KG1 (cell line): ENCODE data around the gene DPRX.

Source experiments
- DNase-seq: peaks from one replicate; lab custom pipeline; 2025; lab: John Stamatoyannopoulos, UW

DPRX gene, protein sequence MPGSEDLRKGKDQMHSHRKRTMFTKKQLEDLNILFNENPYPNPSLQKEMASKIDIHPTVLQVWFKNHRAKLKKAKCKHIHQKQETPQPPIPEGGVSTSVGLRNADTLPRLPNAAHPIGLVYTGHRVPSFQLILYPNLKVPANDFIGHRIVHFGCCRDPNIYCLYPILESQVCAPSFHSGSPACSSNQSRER

DNA sequence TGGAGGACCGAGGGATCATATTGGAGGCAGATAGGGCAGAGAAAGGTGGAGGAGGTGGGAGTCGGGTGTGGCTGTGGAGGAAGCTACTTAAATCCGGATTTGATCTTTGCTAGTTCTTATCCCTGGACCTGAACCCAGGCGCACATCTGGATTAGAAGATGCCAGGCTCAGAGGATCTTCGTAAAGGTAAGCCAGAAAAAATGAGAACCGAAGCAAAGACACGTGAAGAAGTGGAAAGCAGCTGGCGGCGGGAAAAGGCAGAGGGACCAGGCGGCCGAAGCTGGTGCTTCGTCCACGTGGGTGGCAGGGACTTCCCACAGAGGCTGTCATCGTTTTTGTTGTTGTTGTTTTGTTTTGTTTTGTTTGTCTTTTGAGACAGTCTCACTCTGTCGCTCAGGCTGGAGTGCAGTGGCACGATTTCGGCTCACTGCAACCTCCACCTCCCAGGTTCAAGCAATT lies at the start of gene DPRX:
Gene DPRX, plus strand, starts transcription at position 51 of the 459 bp plus-strand sequence. Its CDS starts 108 bp downstream, at position 159.
- DNase-seq, result no peak

DNA sequence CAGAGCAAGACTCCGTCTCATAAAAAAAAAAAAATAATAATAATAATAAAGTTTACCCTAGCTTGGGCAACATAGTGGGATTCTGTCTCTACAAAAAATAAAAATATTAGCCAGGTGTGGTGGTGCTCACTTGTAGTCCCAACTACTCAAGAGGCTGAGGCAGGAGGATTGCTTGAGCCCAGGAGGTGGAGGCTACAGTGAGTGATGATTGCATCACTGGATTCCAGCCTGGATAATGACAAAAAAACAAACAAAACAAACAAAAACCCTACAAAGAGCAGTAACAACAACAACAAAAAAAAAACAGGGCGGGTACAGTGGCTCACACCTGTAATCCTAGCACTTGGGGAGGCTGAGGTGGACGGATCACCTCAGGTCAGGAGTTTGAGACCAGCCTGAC lies 48.6 kb upstream of the DPRX start:
- no peak for DNase-seq

DNA sequence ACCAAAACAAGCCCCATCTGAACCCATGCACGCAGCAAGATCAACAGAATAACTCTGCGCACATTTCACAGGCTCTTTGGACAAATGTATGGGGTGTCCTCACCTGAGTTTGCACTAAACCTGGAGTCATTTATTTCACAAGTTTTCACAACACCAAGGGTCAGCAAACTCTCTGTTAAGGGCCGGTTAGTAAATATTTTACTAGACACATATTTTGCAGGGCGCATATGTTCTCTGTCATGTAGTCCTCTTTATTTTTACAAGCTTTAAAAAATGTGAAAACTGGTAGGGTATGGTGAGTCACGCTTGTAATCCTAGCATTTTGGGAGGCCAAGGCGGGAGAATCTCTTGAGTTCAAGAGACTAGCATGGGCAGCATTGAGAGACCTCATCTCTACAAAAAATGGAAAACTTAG lies 45.5 kb upstream of the DPRX start:
- DNase-seq, result no peak

DNA sequence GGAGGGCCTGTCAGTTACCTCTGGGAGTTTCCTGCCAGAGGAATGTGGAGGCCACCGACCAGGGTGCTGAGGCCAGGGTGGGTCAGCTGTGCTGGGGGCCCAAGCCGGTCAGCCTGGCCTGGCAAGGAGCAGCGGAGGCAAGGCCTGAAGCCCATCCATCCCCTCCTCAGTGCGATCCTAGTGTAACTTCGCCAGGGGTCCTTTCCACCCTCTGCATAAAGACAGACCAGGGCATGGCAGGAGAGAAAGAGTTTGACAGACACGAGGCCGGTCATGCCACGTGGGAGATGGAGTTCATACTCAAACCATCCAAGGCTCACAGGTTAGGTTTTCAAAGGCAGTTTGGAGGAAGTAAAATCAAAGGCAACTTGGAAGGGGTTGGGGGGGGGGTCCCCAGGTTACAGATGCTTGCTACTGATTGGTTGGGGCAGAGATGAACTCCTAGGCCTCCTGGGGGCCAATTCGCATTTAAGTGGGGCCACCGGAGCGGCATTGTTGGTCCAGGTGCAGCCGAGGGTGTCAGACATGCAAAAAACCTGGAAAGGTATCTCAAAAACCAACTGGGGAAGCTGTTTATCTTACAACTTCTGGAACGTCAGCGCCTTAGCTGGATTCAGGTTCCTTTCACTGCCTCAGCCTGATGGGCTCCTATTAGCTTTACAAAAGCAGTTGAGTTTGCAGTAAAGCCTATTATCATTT lies 36.8 kb upstream of the DPRX start:
- no peak for DNase-seq

DNA sequence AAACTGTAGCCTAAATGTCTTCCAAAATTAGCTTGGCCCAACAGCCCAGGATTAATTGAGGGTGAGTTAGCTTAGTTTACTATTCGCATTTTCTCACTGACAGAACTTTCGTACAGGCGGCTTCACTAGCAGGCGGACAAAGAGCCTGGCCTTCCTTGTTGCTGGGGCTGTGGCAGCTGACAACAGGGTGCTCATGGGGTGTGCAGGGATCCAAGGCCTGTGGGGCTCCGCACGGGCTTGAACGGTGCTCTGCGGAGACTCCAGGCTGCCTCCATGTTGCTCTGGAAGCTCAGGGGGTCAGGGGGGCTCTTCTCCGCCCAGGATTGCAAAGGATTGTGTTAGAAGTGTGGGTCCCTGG lies 36.3 kb upstream of the DPRX start:
- no peak for DNase-seq

DNA sequence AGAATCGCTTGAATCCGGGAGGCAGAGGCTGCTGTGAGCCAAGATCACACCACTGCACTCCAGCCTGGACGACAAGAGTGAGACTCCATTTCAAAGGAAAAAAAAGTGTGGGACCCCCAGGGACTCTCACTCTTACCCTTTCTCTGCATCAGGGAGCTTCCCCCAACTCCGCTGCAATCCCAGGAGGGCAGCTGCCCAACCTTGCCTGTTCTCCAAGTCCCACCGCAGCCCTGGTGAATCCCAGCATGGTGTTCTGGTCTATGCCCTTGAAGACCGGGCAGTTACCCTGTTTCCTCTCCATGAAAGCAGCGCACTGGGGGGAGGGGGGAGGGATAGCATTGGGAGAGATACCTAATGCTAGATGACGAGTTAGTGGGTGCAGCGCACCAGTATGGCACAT lies 35.7 kb upstream of the DPRX start:
- DNase-seq, result no peak

DNA sequence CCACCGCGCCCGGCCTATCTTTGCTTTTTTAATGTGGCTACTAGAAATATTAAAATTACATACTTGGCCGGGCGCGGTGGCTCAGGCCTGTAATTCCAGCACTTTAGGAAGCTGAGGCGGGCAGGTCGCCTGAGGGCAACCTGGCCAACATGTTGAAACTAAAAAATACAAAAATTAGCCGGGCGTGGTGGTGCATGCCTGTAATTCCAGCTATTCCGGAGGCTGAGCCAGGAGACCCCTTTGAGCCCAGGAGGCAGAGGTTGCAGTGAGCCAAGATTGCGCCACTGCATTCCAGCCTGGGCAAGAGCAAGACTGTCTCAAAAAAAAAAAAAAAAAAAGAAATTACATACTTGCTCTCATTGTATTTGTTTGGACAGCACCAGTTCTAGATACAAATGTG lies 34.8 kb upstream of the DPRX start:
- DNase-seq, result no peak

DNA sequence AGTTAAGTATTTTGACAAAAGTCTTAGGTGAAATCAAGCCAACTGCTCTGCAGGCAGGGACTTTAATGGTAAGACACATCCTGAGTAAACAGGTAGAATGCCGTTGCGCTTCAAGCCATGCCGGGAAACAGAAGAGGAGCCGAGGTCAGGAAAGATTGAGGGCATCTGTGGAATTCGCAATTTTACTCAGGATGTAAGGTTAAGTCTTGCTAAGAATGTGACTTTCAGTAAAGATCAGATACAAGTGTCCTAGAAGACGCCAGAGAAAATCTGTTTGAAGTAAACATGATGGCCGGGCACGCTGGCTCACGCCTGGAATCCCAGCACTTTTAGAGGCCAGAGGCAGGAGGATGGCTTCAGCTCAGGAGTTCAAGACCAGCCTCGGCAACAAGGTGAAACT lies 33.4 kb upstream of the DPRX start:
- DNase-seq, result no peak

DNA sequence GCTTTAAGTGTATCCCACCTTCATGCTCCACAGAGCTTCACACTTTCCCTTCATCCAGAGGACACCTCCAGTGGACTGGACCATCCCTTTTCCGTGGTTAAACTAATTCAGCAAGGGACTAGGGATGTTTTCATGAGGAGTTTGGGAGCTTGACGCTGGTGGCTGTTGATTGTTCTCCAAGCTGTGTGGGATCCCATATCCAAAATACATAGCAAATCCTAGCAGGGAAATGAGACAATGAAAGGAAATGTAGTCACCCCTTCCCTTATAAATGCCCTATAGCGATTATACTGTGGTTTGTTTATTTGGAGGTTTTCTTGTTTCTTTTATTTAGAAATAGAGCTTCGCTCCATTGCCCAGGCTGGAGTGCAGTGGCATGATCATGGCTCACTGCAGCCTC lies 31.6 kb upstream of the DPRX start:
- DNase-seq, result no peak

DNA sequence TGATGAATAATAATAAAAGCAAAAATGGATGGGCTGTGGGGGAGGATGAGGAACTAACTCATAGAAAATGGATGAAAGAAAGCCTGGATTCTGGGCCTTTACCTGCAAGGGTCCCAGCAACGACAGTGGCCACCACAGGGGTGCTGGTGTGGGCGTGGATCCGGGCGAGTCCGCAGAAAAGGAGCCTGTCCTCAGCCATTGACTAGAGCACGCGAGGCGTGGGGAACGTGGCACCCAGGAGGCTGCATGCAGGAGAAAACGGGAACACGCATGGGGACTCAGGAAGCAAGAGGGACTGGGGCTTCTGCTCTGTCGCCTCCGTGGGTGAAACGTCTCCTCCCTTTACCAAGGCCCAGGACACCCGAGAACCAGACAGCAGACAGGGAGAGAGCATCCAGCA lies 25.8 kb upstream of the DPRX start:
- no peak for DNase-seq

DNA sequence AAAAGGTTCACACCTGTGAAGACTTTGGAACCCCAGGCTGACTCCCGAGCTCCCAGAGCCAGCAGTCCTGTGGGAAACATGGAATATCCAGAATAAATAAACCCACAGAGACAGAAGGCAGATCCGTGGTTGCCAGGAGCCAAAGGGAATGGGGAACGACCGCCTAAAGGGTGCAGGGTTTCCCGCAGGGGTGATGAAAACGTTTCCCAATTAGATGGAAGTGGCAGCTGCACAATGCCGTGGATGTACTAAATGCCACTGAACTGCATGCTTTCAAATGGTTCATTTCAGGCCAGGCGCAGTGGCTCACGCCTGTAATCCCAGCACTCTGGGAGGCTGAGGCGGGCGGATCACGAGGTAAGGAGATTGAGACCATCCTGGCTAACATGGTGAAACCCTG lies 23.4 kb upstream of the DPRX start:
- no peak for DNase-seq

DNA sequence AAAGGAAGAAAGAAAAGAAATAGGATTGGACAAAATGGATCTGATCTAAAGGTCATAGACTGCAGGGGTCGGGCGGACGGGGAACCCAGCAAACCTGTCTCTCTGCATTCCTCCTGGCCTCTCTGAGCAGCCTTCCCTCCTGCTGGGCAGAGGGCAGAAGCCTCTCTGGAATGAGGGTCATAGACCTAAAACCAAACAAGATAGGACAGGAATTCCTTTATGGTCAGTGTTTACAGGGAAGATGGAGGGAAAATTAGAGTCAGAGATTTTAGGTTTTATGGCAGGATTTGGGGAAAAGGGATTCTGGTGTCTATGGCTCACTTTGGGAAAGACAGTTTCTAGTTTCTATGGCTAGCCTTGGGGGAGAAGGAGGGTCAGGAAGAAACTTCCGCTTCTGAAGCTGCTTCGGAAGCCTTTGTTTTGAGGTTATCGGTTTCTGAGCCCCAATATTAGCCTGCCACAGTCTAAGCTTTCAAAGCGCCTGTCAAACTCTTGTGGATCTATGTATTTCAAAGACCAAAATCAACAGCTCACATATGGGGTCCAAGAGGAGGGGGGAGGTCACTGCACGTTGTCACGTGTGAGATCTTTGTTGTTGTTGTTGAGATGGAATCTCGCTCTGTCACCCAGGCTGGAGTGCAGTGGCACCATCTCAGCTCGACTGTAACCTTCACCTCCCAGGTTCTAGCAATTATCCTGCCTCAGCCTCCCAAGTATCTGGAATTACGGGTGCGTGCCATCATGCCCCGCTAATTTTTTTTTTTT lies 18.9 kb upstream of the DPRX start:
- DNase-seq, result no peak

DNA sequence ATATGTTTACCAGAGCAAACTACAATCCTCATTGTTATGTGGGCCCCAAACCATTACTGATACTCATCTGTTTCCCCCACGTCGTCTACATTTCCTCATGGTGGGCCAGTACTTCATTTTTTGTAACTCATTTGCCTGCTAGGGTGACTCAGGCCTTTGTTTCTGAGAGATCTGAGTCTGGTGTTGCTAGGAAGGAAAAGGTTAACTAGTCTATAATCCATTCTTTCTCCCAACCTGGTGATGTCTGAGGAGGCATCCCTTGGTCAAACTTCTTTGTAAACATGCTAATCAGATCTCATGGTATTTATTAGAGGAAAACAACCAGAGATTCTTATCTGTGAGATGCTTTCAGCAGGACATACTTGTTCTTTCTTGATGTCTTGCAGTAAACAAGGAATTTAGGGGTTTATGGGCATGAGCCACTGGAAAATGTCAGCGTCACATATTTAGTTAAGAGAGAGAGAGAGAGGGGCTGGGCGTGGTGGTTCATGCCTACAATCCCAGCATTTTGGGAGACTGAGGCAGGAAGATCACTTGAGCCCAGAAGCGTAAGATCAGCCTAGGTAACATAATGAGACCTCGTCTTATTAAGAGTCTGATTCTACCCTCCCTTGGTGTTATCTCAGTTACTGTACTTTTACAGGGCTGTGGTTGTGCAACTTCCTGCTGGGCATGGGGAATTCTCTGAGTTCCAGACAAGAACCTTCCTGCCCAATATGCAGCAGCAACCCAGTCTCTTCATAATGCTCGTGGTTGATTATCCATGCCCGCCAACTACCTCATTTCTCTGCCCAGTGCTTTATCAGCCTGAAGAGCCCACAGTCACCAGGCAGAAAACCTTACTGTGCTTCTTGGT lies 9.7 kb upstream of the DPRX start:
- no peak for DNase-seq

DNA sequence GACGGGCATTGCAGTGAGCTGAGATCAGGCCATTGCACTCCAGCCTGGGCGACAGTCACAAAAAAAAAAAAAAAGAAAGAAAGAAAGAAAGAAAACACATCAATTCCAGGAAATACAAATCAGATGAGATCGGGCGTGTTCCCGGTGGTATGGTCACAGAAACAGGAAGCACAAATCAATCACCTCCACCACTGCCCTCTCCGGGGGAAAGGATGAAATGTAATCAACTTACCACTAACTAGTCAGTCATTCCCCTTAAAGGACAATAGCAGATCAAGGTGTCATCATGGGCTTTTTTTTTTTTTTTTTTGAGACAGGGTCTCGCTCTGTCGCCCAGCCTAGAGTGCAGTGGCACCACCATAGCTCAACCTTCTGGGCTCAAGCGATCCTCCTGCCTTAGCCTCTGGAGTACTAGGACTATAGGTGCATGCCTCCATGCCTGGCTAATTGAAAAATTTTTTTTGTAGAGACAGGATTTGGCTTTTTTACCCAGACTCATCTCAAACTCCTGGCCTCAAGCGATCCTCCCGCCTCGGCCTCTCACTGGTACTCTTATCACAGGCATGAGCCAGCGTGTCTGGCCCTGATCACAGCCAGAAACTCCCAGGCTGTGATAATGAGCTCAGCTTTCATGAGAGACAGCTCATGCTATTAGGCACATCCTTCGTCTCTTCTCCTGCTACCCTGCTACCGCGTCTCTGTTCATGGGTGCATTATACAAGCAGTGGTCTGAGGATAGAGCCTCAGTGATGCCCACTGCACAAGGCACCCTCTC lies 6.8 kb upstream of the DPRX start:
- DNase-seq, result no peak

DNA sequence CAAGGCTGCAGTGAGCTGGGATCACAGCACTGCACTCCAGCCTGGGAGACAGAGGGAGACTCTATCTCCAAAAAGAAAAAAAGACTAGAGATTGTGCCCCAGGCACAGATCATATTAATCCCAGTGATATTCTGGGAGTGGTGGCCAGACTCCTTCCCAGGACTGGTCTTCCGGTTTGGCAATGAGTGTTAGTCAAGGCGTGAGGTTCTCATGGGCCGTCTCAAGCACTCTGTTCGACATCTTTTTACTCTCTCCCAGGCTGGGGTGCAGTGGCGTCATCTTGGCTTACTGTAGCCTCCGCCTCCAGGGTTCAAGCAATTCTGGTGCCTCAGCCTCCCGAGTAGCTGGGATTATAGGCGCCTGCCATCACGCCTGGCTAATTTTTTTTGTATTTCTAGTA lies 5.3 kb upstream of the DPRX start:
- DNase-seq, result no peak

DNA sequence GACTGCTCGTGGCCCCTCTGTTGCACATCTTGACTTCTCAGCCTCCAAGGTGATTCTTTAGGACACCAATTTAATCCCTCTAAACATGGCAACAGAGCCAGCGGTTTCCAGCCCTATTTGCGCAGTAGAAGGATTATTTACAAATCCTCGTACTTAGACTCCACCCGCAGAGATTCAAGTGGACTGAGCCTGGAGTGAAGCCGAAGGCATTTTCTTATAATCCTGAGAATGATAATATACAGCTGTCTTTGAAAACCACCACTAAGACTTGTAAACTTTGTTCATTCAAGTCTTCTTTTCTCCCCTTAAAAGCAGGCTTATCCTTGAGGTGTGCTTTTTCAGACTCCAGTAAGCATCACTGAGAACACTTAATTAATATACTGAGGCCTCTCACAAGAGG lies 4.8 kb upstream of the DPRX start:
- no peak for DNase-seq

DNA sequence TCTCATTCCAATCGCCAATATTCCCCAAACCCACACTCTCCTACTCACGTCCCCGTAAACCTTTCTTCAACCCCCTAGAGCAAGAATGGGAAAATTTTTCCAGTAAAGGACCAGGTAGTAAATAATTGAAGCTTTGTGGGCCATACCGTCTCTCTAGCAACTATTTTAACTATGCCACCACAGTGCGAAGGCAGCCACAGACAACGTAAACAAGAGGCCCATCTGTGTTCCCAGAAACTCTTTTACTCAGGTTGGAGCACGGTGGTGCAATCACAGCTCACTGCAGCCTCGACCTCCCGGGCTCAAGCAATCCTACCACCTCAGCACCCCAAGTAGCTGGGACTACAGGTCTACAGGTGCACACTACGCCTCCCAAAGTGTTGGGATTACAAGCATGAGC lies 3.0 kb downstream of the DPRX start:
- DNase-seq, result no peak

DNA sequence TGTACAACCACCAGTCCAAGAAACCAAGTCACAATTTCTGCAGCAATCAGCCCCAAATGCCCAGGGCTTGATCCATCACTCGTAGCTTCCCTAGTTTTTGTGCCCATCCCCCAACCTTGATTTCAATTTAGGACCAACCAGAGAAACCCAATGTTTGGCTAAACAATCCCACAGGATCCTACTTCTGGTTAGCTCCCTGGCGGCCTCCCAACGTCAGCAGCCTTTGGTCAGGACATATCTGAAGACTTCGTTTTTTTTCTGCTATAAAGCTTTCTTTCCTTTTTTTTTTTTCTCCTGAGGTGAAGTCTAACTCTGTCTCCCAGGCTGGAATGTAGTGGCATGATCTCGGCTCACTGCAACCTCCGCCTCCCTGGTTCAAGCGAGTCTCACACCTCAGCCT lies 7.7 kb downstream of the DPRX start:
- no peak for DNase-seq

DNA sequence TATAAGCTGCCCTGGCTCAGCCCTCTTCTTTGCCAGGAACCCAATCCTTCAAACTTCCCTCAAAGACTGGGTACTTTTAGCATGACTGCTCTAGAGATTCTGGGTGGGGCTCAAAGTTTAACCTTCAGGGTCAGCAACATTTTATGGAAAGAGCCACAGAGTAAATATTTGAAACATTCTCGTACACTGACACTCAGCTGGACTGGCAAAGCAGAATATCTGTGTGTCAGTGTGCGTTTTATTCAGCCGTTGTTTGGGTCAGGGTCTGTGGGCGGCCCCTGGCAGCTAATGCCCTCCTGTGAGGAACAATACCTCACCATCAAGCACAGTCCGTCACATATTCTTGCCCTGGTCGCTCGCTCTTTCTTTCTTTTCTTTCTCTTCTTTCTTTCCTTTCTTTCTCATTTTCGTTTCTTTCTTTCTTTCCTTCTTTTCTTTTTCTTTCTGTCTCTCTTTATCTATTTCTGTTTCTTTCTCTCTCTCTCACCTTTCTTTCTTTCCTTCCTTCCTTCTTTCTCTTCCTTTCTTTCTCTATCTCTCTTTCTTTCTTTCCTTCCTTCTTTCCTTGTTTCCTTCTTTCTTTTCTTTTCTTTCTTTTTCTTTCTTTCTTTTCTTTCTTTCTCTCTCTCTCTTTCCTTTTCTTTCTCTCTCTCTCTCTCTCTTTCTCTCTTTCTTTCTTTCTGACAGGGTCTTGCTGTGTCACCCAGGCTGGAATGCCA lies 10.7 kb downstream of the DPRX start:
- no peak for DNase-seq

DNA sequence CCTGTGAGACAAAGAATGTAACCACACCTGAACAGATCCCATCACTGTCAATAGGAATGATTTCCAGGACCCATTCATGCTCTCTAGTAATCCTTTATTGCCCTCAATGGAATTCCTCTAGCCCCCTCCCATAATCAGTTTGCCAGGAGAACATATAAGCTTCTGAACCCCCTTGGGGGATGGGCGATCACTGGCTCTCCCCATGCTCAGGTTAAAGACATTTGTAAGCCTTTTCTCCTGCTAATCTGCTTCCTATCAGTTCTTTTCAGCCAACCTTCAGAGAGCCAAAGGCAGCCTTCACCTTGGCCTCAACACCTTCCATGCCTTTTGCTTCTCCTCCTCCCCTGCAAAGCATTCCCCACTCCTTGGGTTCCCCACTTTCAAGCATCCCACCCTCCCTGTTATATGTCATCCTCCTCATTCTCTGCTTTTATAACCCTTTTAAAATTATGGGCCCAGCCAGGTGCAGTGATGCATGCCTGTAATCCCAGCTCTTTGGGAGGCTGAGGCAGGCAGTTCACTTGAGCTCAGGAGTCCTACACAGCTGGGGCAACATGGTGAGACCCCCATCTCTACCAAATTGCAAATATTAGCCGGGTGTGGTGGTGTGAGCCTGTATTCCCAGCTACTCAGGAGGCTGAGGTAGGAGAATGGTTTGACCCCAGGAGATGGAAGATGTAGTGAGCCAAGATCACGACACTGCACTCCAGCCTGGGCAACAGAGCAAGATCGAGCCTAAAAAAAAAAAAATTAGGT lies 12.4 kb downstream of the DPRX start:
- DNase-seq, result no peak
